NCI-H1436 (cell line): Measurements from ENCODE around the gene SLC9A8.
"Not testable (repeated sequence)": the region's sequence is repeated elsewhere in the genome, so short reads cannot be mapped to it uniquely, and the experiment has no call there.

ENCODE experiments used
- DNase-seq: peaks from one replicate; lab custom pipeline; 2025; lab: John Stamatoyannopoulos, UW

SLC9A8 gene

DNA sequence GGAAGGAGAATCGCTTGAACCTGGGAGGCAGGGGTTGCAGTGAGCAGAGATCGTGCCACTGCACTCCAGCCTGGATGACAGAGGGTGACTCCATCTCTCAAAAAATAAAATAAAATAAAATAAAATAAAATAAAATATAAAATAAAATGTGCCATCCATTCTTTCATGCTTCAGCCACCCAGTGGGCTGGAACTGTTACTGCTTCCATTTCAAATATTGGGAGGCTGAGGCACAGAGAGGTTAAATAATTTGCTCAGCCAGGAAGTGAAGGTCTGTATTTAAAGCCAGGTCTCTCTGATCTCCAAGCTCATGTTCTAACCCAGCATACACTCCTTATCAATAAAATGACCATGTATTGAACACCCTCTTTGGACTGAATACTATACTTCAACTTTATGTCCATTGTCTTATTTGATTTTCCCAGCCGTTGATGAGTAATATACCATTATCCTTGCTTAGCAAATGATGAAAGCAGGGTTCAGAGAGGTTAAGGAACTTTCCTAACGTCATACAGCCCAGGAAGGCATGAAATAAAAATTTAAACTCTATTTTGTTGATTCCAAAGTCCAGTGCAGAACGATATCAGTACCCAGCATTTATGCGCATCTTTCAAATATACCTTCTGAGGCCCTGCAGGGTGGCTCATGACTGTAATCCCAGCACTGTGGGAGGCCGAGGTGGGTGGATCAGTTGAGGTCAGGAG is 25.8 kb upstream of the SLC9A8 start:
- no peak for DNase-seq

GRCh38 chr20:49787371-49788357 is 25.0 kb upstream of the SLC9A8 start:
- DNase-seq, result no peak

- DNase-seq, result no peak
Observed at GRCh38 chr20:49790077-49790798, 22.4 kb upstream of the SLC9A8 start.

- no peak for DNase-seq
Observed at GRCh38 chr20:49791165-49791564, 21.5 kb upstream of the SLC9A8 start.

DNA sequence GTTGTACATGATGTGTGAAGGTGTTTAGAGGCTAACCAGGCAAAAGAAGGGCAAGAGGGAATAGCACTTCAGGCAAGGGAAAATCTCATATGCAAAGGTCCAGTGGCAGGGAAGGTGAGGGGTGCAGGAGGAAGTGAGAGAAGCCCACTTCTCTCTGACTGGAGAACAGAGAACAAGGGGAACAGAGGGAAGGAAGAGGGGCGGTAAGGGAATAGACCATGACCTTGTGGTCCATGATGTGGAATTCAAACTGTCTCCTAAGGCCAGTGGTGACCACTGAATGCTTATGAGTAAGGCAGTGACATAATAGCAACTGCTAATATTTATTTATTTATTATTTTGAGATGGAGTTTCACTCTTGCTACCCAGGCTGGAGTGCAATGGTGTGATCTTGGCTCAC is 20.6 kb upstream of the SLC9A8 start:
- no peak for DNase-seq

- DNase-seq, result no peak
Observed at GRCh38 chr20:49792611-49793010, 20.0 kb upstream of the SLC9A8 start.

GRCh38 chr20:49794336-49795134 is 18.1 kb upstream of the SLC9A8 start:
- no peak for DNase-seq

GRCh38 chr20:49795135-49795424 is 17.5 kb upstream of the SLC9A8 start:
- no peak for DNase-seq

DNA sequence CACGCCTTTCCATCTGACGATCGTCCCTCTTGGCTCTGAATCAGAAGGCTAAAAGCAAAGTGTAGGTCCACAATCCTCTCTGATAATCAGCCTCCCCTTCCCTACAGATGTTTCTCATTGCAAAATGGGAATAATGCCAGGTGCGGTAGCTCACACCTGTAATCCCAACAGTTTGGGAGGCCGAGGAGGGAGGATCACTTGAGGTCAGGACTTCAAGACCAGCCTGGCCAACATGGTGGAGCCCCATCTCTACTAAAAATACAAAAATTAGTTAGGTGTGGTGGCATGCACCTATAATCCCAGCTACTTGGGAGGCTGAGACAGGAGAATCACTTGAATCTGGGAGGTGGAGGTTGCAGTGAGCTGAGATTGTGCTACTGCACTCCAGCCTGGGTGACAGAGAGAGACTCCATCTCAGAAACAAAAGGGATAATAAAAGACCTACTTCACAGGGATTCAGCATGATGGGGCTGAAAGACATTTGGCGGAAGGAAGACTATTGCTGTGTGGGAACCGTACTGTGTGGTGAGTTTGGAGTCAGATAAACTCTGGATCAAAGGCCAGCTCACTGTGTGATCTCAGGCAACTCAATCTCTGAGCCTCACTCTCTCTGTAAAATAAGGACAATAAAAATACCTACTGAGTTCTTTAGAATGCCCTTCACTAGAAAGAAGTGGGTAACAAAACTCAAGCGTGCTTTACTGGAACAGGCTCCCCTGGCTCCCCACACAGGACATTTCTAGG is 15.9 kb upstream of the SLC9A8 start:
- DNase-seq, result no peak

GRCh38 chr20:49797344-49797615 is 15.3 kb upstream of the SLC9A8 start:
- DNase-seq, result no peak

GRCh38 chr20:49798718-49799117 is 13.9 kb upstream of the SLC9A8 start:
- DNase-seq, result no peak

DNA sequence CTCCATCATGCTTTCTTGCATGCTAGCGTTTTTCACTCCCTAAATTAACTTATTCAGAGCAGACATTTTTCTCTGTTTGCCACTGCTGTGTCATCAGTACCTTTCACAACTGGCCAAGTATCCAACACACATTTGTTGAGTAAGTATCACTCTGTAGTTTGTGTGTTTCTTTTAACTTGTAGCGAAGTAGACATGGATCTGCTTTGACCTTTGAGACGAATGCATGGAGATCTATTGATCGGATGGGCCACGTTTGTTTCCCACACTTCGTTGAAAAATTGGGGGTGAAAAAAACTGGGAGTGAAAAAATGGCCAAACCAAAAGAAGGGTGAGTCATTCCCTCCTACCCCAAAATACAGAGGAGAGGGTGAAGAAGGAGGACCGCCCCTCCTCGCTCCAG is 12.9 kb upstream of the SLC9A8 start:
- no peak for DNase-seq

DNA sequence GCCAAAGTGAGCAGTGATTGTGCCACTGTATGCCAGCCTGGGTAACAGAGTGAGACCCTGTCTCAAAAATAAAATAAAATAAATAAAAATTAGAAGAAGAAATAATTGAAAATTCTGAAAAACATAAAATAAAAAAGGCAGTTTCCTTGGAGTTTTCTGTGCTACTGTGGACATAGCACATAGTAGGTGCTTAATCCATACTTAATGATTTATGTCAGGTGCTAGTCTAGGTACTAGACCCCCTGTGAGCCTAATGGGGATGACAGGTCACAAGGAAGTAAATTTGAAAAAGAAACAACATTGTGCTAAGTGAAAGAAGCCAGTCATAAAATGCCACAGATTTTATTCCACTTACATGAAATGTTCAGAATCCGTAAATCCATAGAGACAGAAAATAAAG is 9.2 kb upstream of the SLC9A8 start:
- no peak for DNase-seq

GRCh38 chr20:49804364-49804763 is 8.3 kb upstream of the SLC9A8 start:
- DNase-seq, result no peak

- not testable (repeated sequence) for DNase-seq
Observed at GRCh38 chr20:49805224-49805876, 7.3 kb upstream of the SLC9A8 start.

GRCh38 chr20:49808753-49809152 is 3.9 kb upstream of the SLC9A8 start:
- no peak for DNase-seq

DNA sequence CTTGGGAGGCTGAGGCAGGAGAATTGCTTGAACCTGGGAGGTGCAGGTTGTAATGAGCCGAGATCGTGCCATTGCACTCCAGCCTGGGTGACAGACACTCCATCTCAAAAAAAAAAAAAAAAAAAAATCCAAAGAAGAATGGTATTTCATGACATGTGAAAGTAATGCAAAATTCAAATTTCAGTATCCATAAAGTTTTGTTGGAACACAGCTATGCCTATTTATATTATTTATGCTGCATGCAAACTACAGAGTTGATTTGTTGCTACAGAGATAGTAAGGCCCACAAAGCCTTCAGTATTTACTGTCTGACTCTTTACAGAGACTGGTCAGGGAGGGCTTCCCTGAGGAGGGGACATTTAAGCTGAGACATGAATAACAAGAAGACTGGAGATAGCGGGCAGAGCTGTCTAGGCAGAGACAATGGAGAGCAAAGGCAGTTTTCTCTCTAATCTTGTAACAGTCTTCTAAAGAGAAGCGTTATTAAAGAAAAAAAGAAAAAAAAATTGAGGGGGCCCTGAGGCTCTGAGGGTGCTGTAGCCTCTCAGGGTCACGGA is 2.7 kb upstream of the SLC9A8 start:
- DNase-seq, result no peak

DNA sequence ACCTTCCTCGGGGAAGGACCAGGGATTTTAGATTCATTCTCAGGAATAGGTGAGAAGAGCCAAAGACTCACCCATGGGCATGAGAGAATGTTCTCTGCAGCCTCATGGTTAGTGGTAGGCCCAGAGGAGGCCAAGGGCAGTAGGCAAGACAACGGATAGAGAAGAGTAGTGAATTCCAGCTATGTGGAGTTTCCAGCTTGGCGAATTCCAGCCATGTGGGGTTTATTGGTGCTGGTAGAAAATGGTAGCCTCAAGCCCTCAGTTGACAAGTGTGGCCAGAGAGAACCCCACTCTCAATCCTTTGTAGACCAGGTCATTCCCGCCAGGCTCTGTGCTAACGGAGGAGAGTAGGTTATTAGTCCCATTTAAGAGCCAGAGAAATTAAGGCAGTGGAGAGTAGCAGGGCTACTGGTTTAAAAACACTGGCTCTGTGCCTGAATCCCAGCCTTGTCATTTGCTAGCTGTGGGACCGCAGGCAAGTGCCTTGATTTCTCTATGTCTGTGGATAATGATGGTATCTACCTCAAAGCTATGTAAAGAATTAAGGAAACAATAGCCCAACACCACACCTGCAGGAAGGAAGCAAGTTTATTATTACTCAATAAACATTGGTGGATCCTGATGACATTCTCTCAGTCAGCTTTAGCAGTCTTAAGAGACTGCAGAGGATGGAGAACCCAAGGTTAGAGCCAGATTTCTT is 2.0 kb upstream of the SLC9A8 start:
- DNase-seq, result no peak

DNA sequence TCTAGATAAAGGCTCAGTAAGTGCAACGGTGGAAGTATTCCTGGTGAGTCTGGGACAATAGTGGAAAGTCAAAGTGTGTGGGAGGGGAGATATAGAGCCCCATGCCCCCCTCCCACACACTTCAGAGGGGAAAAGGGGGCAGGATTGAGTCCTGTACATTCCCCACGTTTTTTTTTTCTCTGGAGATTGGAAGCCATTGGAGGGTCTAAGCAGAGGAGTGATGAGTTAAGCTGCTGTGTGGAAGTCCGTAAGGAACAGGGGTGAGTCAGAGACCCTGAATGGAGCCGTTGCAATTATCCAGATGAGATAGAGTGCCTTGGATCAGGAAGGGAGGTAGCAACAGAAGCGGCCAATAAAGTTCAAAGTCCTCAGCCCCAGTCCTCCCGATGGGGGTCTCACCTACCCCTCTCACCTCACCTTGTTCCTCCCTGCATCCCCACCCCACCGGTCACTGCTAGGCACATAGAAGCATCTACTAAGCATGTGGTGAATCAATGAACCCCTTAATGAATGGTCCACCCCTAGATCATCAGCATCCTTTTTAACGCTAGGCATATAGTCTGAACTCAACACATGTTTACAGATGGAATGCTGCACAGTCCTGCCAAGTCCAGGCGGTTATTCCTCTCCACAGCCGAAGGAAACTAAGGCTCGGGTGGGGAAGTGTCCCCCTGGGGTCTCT is 662 bp upstream of the SLC9A8 start:
- no peak for DNase-seq
